Esophagus squamous epithelium (tissue), 5 donors: ENCODE measurements around the gene THAP7. TPM values are rescaled to one million over a fixed set of nuclear protein-coding genes. Genes with fewer than 3 reads are reported as not detected.

Source experiments
- DNase-seq: peaks from one replicate; lab custom pipeline; 2025; lab: John Stamatoyannopoulos, UW
- H3K27ac ChIP-seq, 4 donors: fragments of 200-600 bp; sonication (generic); one replicate each; pipeline ENCODE4 v1.5.1; 2016 to 2019; ENCODE audit warnings: mild to moderate bottlenecking in 1 of 4
- H3K27me3 ChIP-seq, 4 donors: fragments of 200-600 bp; sonication (generic); 1 replicate in 3 of 4; 2 replicates in 1 of 4; pipeline versions ENCODE4 v1.5.1 to v1.6.0; 2017 to 2021; ENCODE audit warnings: antibody characterized with exemption in 1 of 4
- H3K36me3 ChIP-seq, 3 donors: fragments of 200-600 bp; sonication (generic); one replicate each; pipeline ENCODE4 v1.5.1; 2016 to 2019
- H3K4me1 ChIP-seq, 3 donors: fragments of 200-600 bp; sonication (generic); one replicate each; pipeline ENCODE4 v1.5.1; 2017 to 2019
- H3K4me3 ChIP-seq, 4 donors: fragments of 200-600 bp; sonication (generic); 1 replicate in 3 of 4; 2 replicates in 1 of 4; pipeline ENCODE4 v1.5.1; 2016 to 2019; ENCODE audit warnings: mild to moderate bottlenecking in 2 of 4, moderate library complexity in 1 of 4
- H3K9me3 ChIP-seq, 3 donors: fragments of 200-600 bp; sonication (generic); one replicate each; pipeline ENCODE4 v1.5.1; 2016 to 2019
- POLR2A ChIP-seq, 4 donors: fragments of 450-650 bp; IDR thresholded peaks; one replicate each; pipeline ENCODE4 v1.6.1; 2017; ENCODE audit warnings: antibody characterized with exemption in 4 of 4, mild to moderate bottlenecking in 4 of 4, moderate library complexity in 3 of 4
- WGBS, 2 donors: methylation state at CpG; one replicate each; pipeline ENCODE4 v1.1.5; 2018; 5-methylcytosine and 5-hydroxymethylcytosine counted together
- intact Hi-C: fragments of 100-400 bp; cut with DNase I; formaldehyde crosslinking; loops from one replicate; pipeline ENCODE4 v1.15.0; 2022
- small RNA-seq, 4 donors: library from RNA; depleted of rRNA; stranded (forward); fragments of <200 nt; gene quantifications; one replicate each; pipeline ENCODE3, GENCODE V24; 2016
- total RNA-seq, 4 donors: library from RNA; depleted of rRNA; stranded (reverse); fragments of >200 nt; gene quantifications; one replicate each; pipeline ENCODE4 v1.1.0, GENCODE V29; 2016
- TF ChIP-seq, protein P1 (sequence below), 6 experiments: fragments of 450-650 bp in 4 of 6; fragments of 200-600 bp in 2 of 6; sonication (generic) in 2 of 6; IDR thresholded peaks; one replicate each; pipeline ENCODE4 v1.5.1; 2016 to 2019; ENCODE audit warnings: antibody characterized with exemption in 6 of 6, mild to moderate bottlenecking in 4 of 6, moderate library complexity in 4 of 6
- donor health status: DM: yes; HTN: yes; CAD: no.

The THAP7 gene
- total RNA-seq, 4 donors from 2014 or later = 13.2 to 38.7 (median 32.0) TPM

DNA sequence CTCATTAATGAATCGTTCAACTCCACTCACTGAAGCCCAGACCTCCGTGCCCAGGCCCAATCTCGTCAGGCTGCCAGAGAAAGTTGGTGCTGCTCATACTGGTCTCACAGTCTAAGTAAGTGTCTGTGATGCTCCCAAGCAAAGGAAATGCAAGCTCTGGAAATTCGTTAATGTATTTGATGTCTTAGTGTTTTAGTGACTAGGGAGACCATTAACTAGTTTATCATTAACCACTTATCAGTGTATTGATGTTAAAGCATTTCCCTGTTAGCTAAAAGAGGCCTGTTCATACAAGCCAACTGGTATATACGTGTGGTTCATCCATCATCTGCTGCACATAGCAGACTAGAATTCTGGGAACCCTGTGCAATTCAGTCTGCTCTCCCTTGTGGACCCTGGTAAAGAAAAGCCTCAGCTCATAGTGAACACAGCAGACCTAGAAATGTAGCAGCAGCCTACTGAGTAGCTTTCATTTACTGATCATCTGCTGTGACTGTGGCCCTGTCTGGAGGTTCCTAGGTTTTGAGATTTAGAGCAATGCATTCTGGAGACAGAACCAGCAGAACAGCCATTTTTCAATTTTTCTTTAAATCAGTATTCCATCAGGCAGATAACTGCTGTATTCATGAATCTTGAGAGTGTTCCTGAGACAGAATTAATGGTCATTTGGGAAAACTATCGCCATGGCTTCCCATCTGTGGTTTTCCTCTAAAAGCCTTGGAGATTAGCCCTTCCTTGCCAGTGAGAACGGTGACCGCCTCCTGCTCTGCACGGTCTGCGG lies 50.6 kb downstream of the THAP7 start:
- TF ChIP-seq, protein P1, sequence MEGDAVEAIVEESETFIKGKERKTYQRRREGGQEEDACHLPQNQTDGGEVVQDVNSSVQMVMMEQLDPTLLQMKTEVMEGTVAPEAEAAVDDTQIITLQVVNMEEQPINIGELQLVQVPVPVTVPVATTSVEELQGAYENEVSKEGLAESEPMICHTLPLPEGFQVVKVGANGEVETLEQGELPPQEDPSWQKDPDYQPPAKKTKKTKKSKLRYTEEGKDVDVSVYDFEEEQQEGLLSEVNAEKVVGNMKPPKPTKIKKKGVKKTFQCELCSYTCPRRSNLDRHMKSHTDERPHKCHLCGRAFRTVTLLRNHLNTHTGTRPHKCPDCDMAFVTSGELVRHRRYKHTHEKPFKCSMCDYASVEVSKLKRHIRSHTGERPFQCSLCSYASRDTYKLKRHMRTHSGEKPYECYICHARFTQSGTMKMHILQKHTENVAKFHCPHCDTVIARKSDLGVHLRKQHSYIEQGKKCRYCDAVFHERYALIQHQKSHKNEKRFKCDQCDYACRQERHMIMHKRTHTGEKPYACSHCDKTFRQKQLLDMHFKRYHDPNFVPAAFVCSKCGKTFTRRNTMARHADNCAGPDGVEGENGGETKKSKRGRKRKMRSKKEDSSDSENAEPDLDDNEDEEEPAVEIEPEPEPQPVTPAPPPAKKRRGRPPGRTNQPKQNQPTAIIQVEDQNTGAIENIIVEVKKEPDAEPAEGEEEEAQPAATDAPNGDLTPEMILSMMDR (IDR thresholded peaks at IDR 0.05) = no peak
- no peak for TF ChIP-seq POLR2A (IDR thresholded peaks at IDR 0.05)
- H3K4me3 ChIP-seq = no peak overlapping the region
- peaks cover 0 to 55% (median 18%) of the 10 kb centered on the region in 3 donors for H3K36me3 ChIP-seq
- intact Hi-C loops = no loop called here
- peak overlapping the region; percentile 55 to 88 (median 70) for H3K27ac ChIP-seq
- no peaks in the 10 kb centered on the region for H3K9me3 ChIP-seq
- WGBS, 2 donors = 64 to 65% methylated on average over 10 of the region's 10 CpGs
- no peaks in the 10 kb centered on the region for H3K27me3 ChIP-seq
- peaks cover 6 to 89% (median 35%) of the 10 kb centered on the region in 3 donors for H3K4me1 ChIP-seq
- DNase-seq = no peak

GRCh38 chr22:20949698-20950183 lies 52.2 kb downstream of the THAP7 start:
- peak overlapping the region in 2 of 4 donors; percentile 57 to 88 for H3K27ac ChIP-seq
- no peaks in the 10 kb centered on the region for H3K27me3 ChIP-seq
- TF ChIP-seq POLR2A (IDR thresholded peaks at IDR 0.05) = no peak
- TF ChIP-seq, protein P1 (IDR thresholded peaks at IDR 0.05) = no peak
- intact Hi-C loops = no loop called here
- H3K36me3 ChIP-seq = peaks cover 0 to 65% (median 18%) of the 10 kb centered on the region in 3 donors
- 82 to 86% methylated on average over 13 of the region's 13 CpGs for WGBS, 2 donors
- H3K9me3 ChIP-seq = no peaks in the 10 kb centered on the region
- no peak overlapping the region for H3K4me3 ChIP-seq
- peaks cover 0 to 89% (median 33%) of the 10 kb centered on the region in 3 donors for H3K4me1 ChIP-seq
- no peak for DNase-seq

Small RNAs within 50 kb of the gene (small RNA-seq; reads per million reads assigned to genes)
- gene MIR649 = 0 reads per million in 4 donors

Other genes starting within 250 kb of the THAP7 start
- gene SERPIND1, start 228.0 kb downstream of the THAP7 start, total RNA-seq = under 1 TPM in 2 of 4 donors, not detected in 2; 0.38 to 0.42 TPM
- gene PI4KA, start 143.3 kb downstream of the THAP7 start, total RNA-seq = 10 to 100 TPM; 25.4 to 48.6 (median 33.8) TPM
- 10 to 100 TPM; 13.0 to 19.6 (median 17.1) TPM for gene SNAP29, start 143.1 kb downstream of the THAP7 start, total RNA-seq
- 10 to 100 TPM; 38.2 to 46.2 (median 44.4) TPM for gene CRKL, start 84.7 kb downstream of the THAP7 start, total RNA-seq
- 1 to 10 TPM in 2 of 4 donors, under 1 TPM in 2; 0.30 to 1.9 (median 0.94) TPM for gene AIFM3, start 34.9 kb downstream of the THAP7 start, total RNA-seq
- 10 to 100 TPM; 15.3 to 44.4 (median 25.5) TPM for gene LZTR1, start 19.8 kb downstream of the THAP7 start, total RNA-seq
- under 1 TPM in 3 of 4 donors, not detected in 1; 0.18 to 0.76 (median 0.50) TPM for gene P2RX6, start 13.0 kb upstream of the THAP7 start, total RNA-seq
- 10 to 100 TPM in 1 of 4 donors, 1 to 10 TPM in 3; 2.5 to 11.7 (median 4.5) TPM for gene SLC7A4, start 30.4 kb upstream of the THAP7 start, total RNA-seq
- gene LRRC74B, start 43.8 kb upstream of the THAP7 start, total RNA-seq = under 1 TPM in 1 of 4 donors, not detected in 3; 0.04 TPM